OCI-LY1 (cell line): ENCODE measurements around the gene KEAP1.

Experiments
- H2AFZ ChIP-seq: fragments of 200-600 bp; sonication (generic), shearing (Covaris generic); 2 replicates; pipeline ENCODE4 v1.6.0; 2014; ENCODE audit warnings: antibody characterized with exemption, mild to moderate bottlenecking, low read length
- H3F3A ChIP-seq: fragments of 200-600 bp; sonication (generic), shearing (Covaris generic); 2 replicates; pipeline ENCODE4 v1.6.0; 2014; ENCODE audit warnings: mild to moderate bottlenecking, antibody characterized with exemption, low read length, moderate library complexity; ENCODE audit not compliant: insufficient read depth
- H3K27ac ChIP-seq: fragments of 200-600 bp; sonication (generic); 2 replicates; pipeline ENCODE4 v1.5.1; 2014; ENCODE audit warnings: low read length, mixed run types, mild to moderate bottlenecking, low read depth; ENCODE audit not compliant: poor library complexity, severe bottlenecking
- H3K27me3 ChIP-seq: fragments of 200-600 bp; sonication (generic); 2 replicates; pipeline ENCODE4 v1.6.0; 2014; ENCODE audit warnings: antibody characterized with exemption, mild to moderate bottlenecking, low read length, moderate library complexity; ENCODE audit not compliant: insufficient read depth
- H3K36me3 ChIP-seq: fragments of 200-600 bp; sonication (generic); 2 replicates; pipeline ENCODE4 v1.6.1; 2014; ENCODE audit warnings: mild to moderate bottlenecking, antibody characterized with exemption, low read length, moderate library complexity, mixed read lengths; ENCODE audit not compliant: insufficient read depth
- H3K4me1 ChIP-seq: fragments of 200-600 bp; sonication (generic); 2 replicates; pipeline ENCODE4 v1.5.1; 2014; ENCODE audit warnings: mild to moderate bottlenecking, low read length, moderate library complexity; ENCODE audit not compliant: insufficient read depth, severe bottlenecking
- H3K4me2 ChIP-seq: fragments of 200-600 bp; sonication (generic), shearing (Covaris generic); 2 replicates; pipeline ENCODE4 v1.6.1; 2014; ENCODE audit warnings: low read length
- H3K4me3 ChIP-seq: fragments of 200-600 bp; sonication (generic); 2 replicates; pipeline ENCODE4 v1.5.1; 2014; ENCODE audit warnings: low read length, low read depth, mild to moderate bottlenecking, mixed read lengths; ENCODE audit not compliant: poor library complexity, severe bottlenecking
- H3K79me2 ChIP-seq: fragments of 200-600 bp; shearing (Covaris generic); 2 replicates; pipeline ENCODE4 v1.6.1; 2016; ENCODE audit warnings: mixed run types, low read length, mixed read lengths; ENCODE audit not compliant: insufficient read depth
- H3K9ac ChIP-seq: fragments of 200-600 bp; sonication (generic), shearing (Covaris generic); 2 replicates; pipeline ENCODE4 v1.6.1; 2014; ENCODE audit warnings: mild to moderate bottlenecking, low read length, mixed read lengths
- H3K9me2 ChIP-seq: fragments of 200-600 bp; sonication (generic), shearing (Covaris generic); 2 replicates; pipeline ENCODE4 v1.6.1; 2014; ENCODE audit warnings: low read depth, mild to moderate bottlenecking, low read length, mixed read lengths
- H3K9me3 ChIP-seq: fragments of 200-600 bp; shearing (Covaris generic); 2 replicates; pipeline ENCODE4 v1.6.1; 2014; ENCODE audit warnings: low read length, mixed read lengths
- H4K20me1 ChIP-seq: fragments of 200-600 bp; sonication (generic), shearing (Covaris generic); 2 replicates; pipeline ENCODE4 v1.6.0; 2016; ENCODE audit warnings: mild to moderate bottlenecking, low read length; ENCODE audit not compliant: insufficient read depth
- EZH2 ChIP-seq: fragments of 200-600 bp; sonication (generic), shearing (Covaris generic); IDR thresholded peaks from 2 replicates; pipeline ENCODE4 v1.8.0; 2017; ENCODE audit warnings: borderline replicate concordance, mixed run types, mild to moderate bottlenecking, antibody characterized with exemption, low read length, moderate library complexity, mixed read lengths
- TF ChIP-seq, protein P1 (sequence below): fragments of 200-600 bp; sonication (generic), shearing (Covaris generic); IDR thresholded peaks from 2 replicates; pipeline ENCODE4 v1.5.1; 2017; ENCODE audit warnings: mild to moderate bottlenecking, antibody characterized with exemption, low read length, moderate library complexity, mixed read lengths

KEAP1 gene

DNA sequence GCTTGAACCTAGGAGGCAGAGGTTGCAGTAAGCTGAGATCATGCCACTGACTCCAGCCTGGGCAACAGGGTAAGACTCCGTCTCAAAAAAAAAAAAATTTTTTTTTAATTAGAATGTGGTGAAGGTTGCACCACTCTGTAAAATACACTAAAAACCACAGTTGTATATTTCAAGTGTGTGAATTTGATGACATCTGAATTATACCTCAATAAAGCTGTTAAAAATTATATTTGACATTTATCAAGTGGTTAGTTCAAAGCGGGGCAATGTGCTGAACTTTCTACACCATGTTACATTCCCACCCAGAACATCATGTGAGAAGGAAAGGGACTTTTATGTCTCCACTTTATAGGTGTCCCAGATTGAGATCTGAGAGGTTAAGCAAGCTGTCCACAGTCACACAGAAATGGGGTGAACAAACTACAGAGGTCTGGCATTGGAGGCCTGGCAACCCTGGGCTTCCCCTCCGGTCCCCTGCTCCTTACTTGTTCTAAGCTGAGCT lies 20.0 kb upstream of the KEAP1 start:
- no peaks in the 10 kb centered on the region for H4K20me1 ChIP-seq
- H3K9ac ChIP-seq = no peak overlapping the region
- no peaks in the 10 kb centered on the region for H3K4me1 ChIP-seq
- no peak overlapping the region for H3K4me3 ChIP-seq
- no peak overlapping the region for H2AFZ ChIP-seq
- no peak overlapping the region for H3K4me2 ChIP-seq
- no peaks in the 10 kb centered on the region for H3K9me2 ChIP-seq
- H3F3A ChIP-seq = no peaks in the 10 kb centered on the region
- peaks cover 8% of the 10 kb centered on the region; the same call in 1 of the 2 replicates for H3K27me3 ChIP-seq
- TF ChIP-seq EZH2 = no peak
- TF ChIP-seq, protein P1, sequence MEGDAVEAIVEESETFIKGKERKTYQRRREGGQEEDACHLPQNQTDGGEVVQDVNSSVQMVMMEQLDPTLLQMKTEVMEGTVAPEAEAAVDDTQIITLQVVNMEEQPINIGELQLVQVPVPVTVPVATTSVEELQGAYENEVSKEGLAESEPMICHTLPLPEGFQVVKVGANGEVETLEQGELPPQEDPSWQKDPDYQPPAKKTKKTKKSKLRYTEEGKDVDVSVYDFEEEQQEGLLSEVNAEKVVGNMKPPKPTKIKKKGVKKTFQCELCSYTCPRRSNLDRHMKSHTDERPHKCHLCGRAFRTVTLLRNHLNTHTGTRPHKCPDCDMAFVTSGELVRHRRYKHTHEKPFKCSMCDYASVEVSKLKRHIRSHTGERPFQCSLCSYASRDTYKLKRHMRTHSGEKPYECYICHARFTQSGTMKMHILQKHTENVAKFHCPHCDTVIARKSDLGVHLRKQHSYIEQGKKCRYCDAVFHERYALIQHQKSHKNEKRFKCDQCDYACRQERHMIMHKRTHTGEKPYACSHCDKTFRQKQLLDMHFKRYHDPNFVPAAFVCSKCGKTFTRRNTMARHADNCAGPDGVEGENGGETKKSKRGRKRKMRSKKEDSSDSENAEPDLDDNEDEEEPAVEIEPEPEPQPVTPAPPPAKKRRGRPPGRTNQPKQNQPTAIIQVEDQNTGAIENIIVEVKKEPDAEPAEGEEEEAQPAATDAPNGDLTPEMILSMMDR = no peak
- no peaks in the 10 kb centered on the region for H3K36me3 ChIP-seq
- no peaks in the 10 kb centered on the region for H3K79me2 ChIP-seq
- no peak overlapping the region for H3K27ac ChIP-seq
- H3K9me3 ChIP-seq = no peaks in the 10 kb centered on the region

DNA sequence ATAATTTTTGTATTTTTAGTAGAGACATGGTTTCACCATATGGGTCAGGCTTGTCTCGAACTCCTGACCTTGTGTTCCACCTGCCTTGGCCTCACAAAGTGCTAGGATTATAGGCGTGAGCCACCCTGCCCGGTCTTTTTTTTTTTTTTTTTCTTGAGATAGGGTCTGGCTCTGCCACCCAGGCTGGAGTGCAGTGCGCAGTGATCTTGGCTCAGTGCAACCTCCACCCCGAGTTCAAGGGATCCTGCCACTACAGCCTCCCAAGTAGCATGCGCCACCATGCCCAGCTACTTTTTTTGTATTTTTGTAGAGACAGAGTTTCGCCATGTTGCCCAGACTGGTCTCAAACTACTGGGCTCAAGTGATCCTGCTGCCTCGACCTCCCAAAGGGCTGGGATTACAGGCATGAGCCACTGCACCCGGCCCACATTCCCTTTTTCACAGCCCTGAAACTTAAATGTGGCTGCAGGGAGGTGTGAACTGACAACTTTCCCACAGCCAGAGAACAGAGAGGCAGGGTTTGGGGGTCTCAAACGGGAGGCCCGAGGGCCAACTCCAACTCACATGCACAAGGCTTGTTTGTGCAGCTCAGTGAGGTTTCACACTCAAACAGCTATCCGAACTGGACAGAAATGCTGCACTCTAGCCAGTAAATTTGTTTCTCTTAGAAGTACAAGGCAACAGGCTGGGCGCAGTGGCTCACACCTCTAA lies 18.5 kb upstream of the KEAP1 start:
- H4K20me1 ChIP-seq = no peaks in the 10 kb centered on the region
- H2AFZ ChIP-seq = no peak overlapping the region
- no peaks in the 10 kb centered on the region for H3K9me2 ChIP-seq
- no peak for TF ChIP-seq EZH2
- TF ChIP-seq, protein P1 = no peak
- no peaks in the 10 kb centered on the region for H3K36me3 ChIP-seq
- H3K9me3 ChIP-seq = no peaks in the 10 kb centered on the region
- H3F3A ChIP-seq = no peaks in the 10 kb centered on the region
- H3K79me2 ChIP-seq = no peaks in the 10 kb centered on the region
- peaks cover 8% of the 10 kb centered on the region; the same call in 1 of the 2 replicates for H3K27me3 ChIP-seq
- H3K4me1 ChIP-seq = no peaks in the 10 kb centered on the region
- no peak overlapping the region for H3K4me2 ChIP-seq
- H3K9ac ChIP-seq = no peak overlapping the region
- H3K4me3 ChIP-seq = no peak overlapping the region
- no peak overlapping the region for H3K27ac ChIP-seq

DNA sequence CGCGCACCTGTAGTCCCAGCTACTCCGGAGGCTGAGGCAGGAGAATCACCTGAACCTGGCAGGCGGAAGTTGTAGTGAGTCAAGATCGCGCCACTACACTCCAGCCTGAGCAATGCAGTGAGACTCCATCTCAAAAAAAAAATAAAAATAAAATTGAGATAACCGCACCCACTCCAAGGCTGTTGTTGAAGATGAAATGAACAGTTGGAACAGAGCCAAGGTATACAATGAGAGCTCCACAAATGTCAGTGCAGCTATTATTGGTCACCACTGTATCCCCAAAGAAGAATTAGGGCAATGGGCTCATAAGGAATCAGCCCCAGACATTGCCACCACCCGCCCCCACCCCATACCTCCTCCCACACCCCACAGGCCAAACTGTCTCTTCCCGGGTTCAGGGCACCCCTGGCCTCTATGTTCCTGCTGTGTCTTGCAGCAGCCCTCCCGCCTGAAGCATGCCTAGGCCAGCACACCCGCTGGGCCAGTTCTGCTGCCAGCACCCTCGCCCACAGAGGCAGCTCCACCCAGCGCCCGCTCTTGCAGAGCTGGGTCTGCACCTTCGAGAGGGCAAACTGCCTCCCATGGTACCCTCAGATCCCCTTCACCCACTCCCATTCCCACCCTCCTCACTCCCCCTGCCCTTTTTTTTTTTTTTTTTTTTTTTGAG lies 17.6 kb upstream of the KEAP1 start:
- H3K4me2 ChIP-seq = no peak overlapping the region
- no peak overlapping the region for H3K27ac ChIP-seq
- no peaks in the 10 kb centered on the region for H3K9me3 ChIP-seq
- H3K9ac ChIP-seq = no peak overlapping the region
- peaks cover 12% of the 10 kb centered on the region; the same call in 1 of the 2 replicates for H3K27me3 ChIP-seq
- no peaks in the 10 kb centered on the region for H3K4me1 ChIP-seq
- H4K20me1 ChIP-seq = no peaks in the 10 kb centered on the region
- H3F3A ChIP-seq = no peaks in the 10 kb centered on the region
- no peaks in the 10 kb centered on the region for H3K9me2 ChIP-seq
- H3K79me2 ChIP-seq = no peaks in the 10 kb centered on the region
- no peak overlapping the region for H2AFZ ChIP-seq
- TF ChIP-seq, protein P1 = no peak
- no peak for TF ChIP-seq EZH2
- no peak overlapping the region for H3K4me3 ChIP-seq
- no peaks in the 10 kb centered on the region for H3K36me3 ChIP-seq
